ENCODE data around the gene NHEJ1. TPM values are rescaled to one million over a fixed set of nuclear protein-coding genes. Genes with fewer than 3 reads are reported as not detected.

The NHEJ1 gene
- total RNA-seq, 2 experiments from 2014 or later, result 12.7 to 14.3 TPM

DNA sequence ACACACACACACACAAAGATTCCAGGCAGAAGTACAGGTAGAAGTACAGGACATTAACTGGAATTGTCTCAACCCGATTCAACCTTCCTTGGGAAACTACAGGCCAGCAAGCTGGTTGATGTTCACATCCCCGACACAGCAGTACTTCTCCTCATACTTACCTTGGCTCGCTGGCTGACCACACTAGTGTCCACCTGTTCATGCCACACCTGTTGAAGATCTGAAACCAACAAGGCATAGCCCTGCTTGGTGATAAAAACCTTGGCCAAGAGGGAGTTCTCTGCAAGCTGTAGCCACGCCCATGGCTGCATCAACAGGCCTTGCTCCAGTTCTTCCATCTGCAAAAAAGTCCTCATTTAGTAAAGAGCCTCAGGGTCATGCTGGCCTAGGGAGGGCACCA is 2.6 kb downstream of the NHEJ1 start:
- H2AFZ ChIP-seq (ENCODE audit: low read length), result no peak overlapping the region
- H3K79me2 ChIP-seq (ENCODE audit: insufficient read depth, low read depth, low read length), result peaks cover 3% of the 10 kb centered on the region; the same call in 1 of the 2 replicates
- H3K4me3 ChIP-seq (ENCODE audit: low read depth, low read length, poor library complexity, severe bottlenecking), result no peak overlapping the region
- H3K9me2 ChIP-seq (ENCODE audit: insufficient read depth, low read length), result no peaks in the 10 kb centered on the region
- no peak overlapping the region for H3K27ac ChIP-seq (ENCODE audit: low read depth, low read length, poor library complexity, severe bottlenecking)
- TF ChIP-seq, protein P1, sequence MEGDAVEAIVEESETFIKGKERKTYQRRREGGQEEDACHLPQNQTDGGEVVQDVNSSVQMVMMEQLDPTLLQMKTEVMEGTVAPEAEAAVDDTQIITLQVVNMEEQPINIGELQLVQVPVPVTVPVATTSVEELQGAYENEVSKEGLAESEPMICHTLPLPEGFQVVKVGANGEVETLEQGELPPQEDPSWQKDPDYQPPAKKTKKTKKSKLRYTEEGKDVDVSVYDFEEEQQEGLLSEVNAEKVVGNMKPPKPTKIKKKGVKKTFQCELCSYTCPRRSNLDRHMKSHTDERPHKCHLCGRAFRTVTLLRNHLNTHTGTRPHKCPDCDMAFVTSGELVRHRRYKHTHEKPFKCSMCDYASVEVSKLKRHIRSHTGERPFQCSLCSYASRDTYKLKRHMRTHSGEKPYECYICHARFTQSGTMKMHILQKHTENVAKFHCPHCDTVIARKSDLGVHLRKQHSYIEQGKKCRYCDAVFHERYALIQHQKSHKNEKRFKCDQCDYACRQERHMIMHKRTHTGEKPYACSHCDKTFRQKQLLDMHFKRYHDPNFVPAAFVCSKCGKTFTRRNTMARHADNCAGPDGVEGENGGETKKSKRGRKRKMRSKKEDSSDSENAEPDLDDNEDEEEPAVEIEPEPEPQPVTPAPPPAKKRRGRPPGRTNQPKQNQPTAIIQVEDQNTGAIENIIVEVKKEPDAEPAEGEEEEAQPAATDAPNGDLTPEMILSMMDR (conservative IDR thresholded peaks at IDR 0.05; ENCODE audit: low read length), result no peak
- no peak for TF ChIP-seq EZH2phosphoT487 (IDR thresholded peaks at IDR 0.05; ENCODE audit: borderline replicate concordance, low read depth, low read length)
- POLR2A ChIA-PET, result interaction anchor here (1.0 to 1.5 kb wide), 3 partner anchors 120 to 142 kb away, joined by 3 to 4 read pairs (median 3); no protein-coding TSS in a partner anchor
- H3K4me1 ChIP-seq (ENCODE audit: insufficient read depth, low read length, poor library complexity, severe bottlenecking), result peaks cover 11% of the 10 kb centered on the region
- intact Hi-C loops (cut with micrococcal nuclease; ENCODE audit: unreplicated experiment), result no loop called here
- CTCF ChIA-PET (ENCODE audit: unreplicated experiment), result interaction anchor here (0.6 to 1.2 kb wide), 2 partner anchors 46 to 91 kb away, joined by 4 read pairs; no protein-coding TSS in a partner anchor
- no TSS peak for BruUV-seq (replicated peaks)
- no peaks in the 10 kb centered on the region for H3K9me3 ChIP-seq (ENCODE audit: low read length)
- no peak for DNase-seq (ENCODE audit: low spot score)
- H3K4me2 ChIP-seq (ENCODE audit: low read length), result no peak overlapping the region
- peaks cover 10% of the 10 kb centered on the region; the same call in 1 of the 2 replicates for H3K36me3 ChIP-seq (ENCODE audit: insufficient read depth, low read length)
- no peaks in the 10 kb centered on the region for H4K20me1 ChIP-seq (ENCODE audit: insufficient read depth, low read length)

GRCh38 chr2:219157396-219157795 is 3.2 kb downstream of the NHEJ1 start:
- POLR2A ChIA-PET, result no interaction called here
- Histone ChIP-seq H3K9me2 (ENCODE audit: insufficient read depth, low read length) (no peaks in the 10 kb centered on the region), H3K9me3 (ENCODE audit: low read length) (no peaks in the 10 kb centered on the region), H3K4me1 (ENCODE audit: insufficient read depth, low read length, poor library complexity, severe bottlenecking) (peaks cover 11% of the 10 kb centered on the region), H3K4me2 (ENCODE audit: low read length) (no peak overlapping the region), H4K20me1 (ENCODE audit: insufficient read depth, low read length) (no peaks in the 10 kb centered on the region), H3K36me3 (ENCODE audit: insufficient read depth, low read length) (peaks cover 10% of the 10 kb centered on the region; the same call in 1 of the 2 replicates), H3K4me3 (ENCODE audit: low read depth, low read length, poor library complexity, severe bottlenecking) (no peak overlapping the region), H3K79me2 (ENCODE audit: insufficient read depth, low read depth, low read length) (peaks cover 3% of the 10 kb centered on the region; the same call in 1 of the 2 replicates), H3K27ac (ENCODE audit: low read depth, low read length, poor library complexity, severe bottlenecking) (no peak overlapping the region), H2AFZ (ENCODE audit: low read length) (no peak overlapping the region)
- TF ChIP-seq, protein P1 (conservative IDR thresholded peaks at IDR 0.05; ENCODE audit: low read length), result no peak
- no peak for TF ChIP-seq EZH2phosphoT487 (IDR thresholded peaks at IDR 0.05; ENCODE audit: borderline replicate concordance, low read depth, low read length)
- CTCF ChIA-PET (ENCODE audit: unreplicated experiment), result interaction anchor here (0.6 kb wide), 1 partner anchor 280 kb away, joined by 5 read pairs; no protein-coding TSS in a partner anchor
- DNase-seq (ENCODE audit: low spot score), result no peak
- intact Hi-C loops (cut with micrococcal nuclease; ENCODE audit: unreplicated experiment), result no loop called here
- BruUV-seq (replicated peaks), result no TSS peak

GRCh38 chr2:219155054-219155644 is 5.5 kb downstream of the NHEJ1 start:
- TF ChIP-seq, protein P1 (conservative IDR thresholded peaks at IDR 0.05; ENCODE audit: low read length), result peak; percentile 82
- TF ChIP-seq EZH2phosphoT487 (IDR thresholded peaks at IDR 0.05; ENCODE audit: borderline replicate concordance, low read depth, low read length), result no peak
- POLR2A ChIA-PET, result interaction anchor here (0.6 to 1.0 kb wide), 4 partner anchors 21 to 208 kb away, joined by 3 to 7 read pairs (median 4); partner anchors contain the start of gene CNPPD1
- Histone ChIP-seq H3K9me2 (ENCODE audit: insufficient read depth, low read length) (no peaks in the 10 kb centered on the region), H3K4me1 (ENCODE audit: insufficient read depth, low read length, poor library complexity, severe bottlenecking) (peaks cover 5% of the 10 kb centered on the region), H4K20me1 (ENCODE audit: insufficient read depth, low read length) (no peaks in the 10 kb centered on the region), H3K9me3 (ENCODE audit: low read length) (no peaks in the 10 kb centered on the region), H3K36me3 (ENCODE audit: insufficient read depth, low read length) (peaks cover 10% of the 10 kb centered on the region; the same call in 1 of the 2 replicates), H3K4me2 (ENCODE audit: low read length) (no peak overlapping the region), H2AFZ (ENCODE audit: low read length) (no peak overlapping the region), H3K4me3 (ENCODE audit: low read depth, low read length, poor library complexity, severe bottlenecking) (no peak overlapping the region), H3K27ac (ENCODE audit: low read depth, low read length, poor library complexity, severe bottlenecking) (no peak overlapping the region), H3K79me2 (ENCODE audit: insufficient read depth, low read depth, low read length) (peaks cover 3% of the 10 kb centered on the region; the same call in 1 of the 2 replicates)
- CTCF ChIA-PET (ENCODE audit: unreplicated experiment), result interaction anchor here (1.0 to 1.6 kb wide), 2 partner anchors 126 to 160 kb away, joined by 3 to 4 read pairs; no protein-coding TSS in a partner anchor
- BruUV-seq (replicated peaks), result no TSS peak
- intact Hi-C loops (cut with micrococcal nuclease; ENCODE audit: unreplicated experiment), result loop anchor here (1.0 kb wide), 2 partner anchors 97 to 126 kb away; no protein-coding TSS in a partner anchor
- peak; percentile 84 for DNase-seq (ENCODE audit: low spot score)
